Nephron progenitor cell (in vitro differentiated cells): Measurements from ENCODE around the gene ENC1.
A peak's percentile ranks its signal among the peaks of the same experiment; 100 is the strongest.

Experiments
- DNase-seq: peaks from one replicate; pipeline ENCODE4 v3.0.0; 2021
- H3K27ac Mint-ChIP-seq: 2 replicates; pipeline ENCODE4 v1.8.0; 2021; ENCODE audit warnings: mild to moderate bottlenecking, moderate library complexity, mixed read lengths
- H3K27me3 Mint-ChIP-seq: 2 replicates; pipeline ENCODE4 v1.8.0; 2021; ENCODE audit warnings: mild to moderate bottlenecking, low read depth, mixed read lengths; ENCODE audit not compliant: poor library complexity
- H3K36me3 Mint-ChIP-seq: 2 replicates; pipeline ENCODE4 v1.8.0; 2021; ENCODE audit warnings: low read depth, mixed read lengths
- H3K4me1 Mint-ChIP-seq: 2 replicates; pipeline ENCODE4 v1.8.0; 2021; ENCODE audit warnings: mixed read lengths
- H3K4me3 Mint-ChIP-seq: 2 replicates; pipeline ENCODE4 v1.8.0; 2021; ENCODE audit warnings: mild to moderate bottlenecking, moderate library complexity, mixed read lengths
- H3K9me3 Mint-ChIP-seq: 2 replicates; pipeline ENCODE4 v1.8.0; 2021; ENCODE audit warnings: mild to moderate bottlenecking, moderate library complexity, mixed read lengths
- TF ChIP-seq, protein P1 (sequence below): fragments of 200-600 bp; sonication (generic); IDR thresholded peaks from 2 replicates; pipeline ENCODE4 v1.5.0; 2021; ENCODE audit warnings: antibody characterized with exemption

Gene ENC1

DNA sequence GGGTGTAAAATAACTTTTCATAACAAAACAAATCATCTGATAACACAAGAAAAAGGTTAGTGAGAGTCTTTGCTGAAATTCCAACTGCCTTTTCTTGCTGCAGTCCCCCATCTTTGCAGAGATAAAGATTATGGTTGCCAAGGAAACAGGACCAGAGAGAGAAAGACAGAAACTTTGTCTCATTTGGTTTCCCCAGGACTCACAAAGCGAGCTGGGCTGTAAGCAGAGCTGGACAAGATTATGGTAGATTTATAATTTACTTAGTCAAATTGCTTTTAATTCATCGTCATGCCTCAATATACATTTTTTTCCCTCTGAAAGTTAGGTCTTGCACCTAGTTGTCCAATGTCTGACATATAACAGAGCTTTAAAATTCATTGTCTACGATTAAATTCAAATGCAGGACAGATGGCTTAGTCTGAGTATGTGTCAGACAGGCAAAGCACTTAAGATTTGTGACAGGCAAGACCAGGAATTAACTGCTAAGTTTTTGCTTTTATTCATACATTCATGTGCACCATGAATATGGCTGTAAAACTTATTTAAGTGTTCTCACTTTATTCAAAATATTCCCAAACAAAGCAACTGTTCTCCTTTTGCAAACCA lies 17.4 kb downstream of the ENC1 start:
- Mint-ChIP-seq H3K4me3 (no peak overlapping the region), H3K27ac (no peak overlapping the region), H3K4me1 (peaks cover 53% of the 10 kb centered on the region), H3K36me3 (peaks cover 28% of the 10 kb centered on the region), H3K27me3 (peaks cover 4% of the 10 kb centered on the region), H3K9me3 (peaks cover 7% of the 10 kb centered on the region)
- TF ChIP-seq, protein P1, sequence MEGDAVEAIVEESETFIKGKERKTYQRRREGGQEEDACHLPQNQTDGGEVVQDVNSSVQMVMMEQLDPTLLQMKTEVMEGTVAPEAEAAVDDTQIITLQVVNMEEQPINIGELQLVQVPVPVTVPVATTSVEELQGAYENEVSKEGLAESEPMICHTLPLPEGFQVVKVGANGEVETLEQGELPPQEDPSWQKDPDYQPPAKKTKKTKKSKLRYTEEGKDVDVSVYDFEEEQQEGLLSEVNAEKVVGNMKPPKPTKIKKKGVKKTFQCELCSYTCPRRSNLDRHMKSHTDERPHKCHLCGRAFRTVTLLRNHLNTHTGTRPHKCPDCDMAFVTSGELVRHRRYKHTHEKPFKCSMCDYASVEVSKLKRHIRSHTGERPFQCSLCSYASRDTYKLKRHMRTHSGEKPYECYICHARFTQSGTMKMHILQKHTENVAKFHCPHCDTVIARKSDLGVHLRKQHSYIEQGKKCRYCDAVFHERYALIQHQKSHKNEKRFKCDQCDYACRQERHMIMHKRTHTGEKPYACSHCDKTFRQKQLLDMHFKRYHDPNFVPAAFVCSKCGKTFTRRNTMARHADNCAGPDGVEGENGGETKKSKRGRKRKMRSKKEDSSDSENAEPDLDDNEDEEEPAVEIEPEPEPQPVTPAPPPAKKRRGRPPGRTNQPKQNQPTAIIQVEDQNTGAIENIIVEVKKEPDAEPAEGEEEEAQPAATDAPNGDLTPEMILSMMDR: no peak
- DNase-seq: no peak

DNA sequence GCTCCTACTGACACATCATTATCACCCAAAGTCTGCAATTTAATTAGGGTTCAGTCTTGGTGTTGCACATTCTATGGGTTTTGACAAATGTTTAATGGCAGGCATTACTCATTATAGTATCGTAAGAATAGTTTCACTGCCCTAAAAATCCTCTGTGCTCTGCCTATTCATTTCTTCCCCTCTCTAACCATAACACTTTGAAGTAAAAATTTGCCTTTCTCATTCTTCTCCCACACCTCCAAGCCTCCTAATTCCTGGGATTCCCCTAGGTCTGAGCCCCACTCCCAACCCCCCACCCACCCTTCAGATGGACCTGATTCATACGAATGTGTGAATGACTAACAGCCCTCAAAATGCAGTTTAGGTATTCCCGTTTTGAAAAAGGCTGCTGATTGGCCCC lies 18.4 kb downstream of the ENC1 start:
- no peak for DNase-seq
- H3K27ac Mint-ChIP-seq: no peak overlapping the region
- H3K4me1 Mint-ChIP-seq: peaks cover 55% of the 10 kb centered on the region
- H3K36me3 Mint-ChIP-seq: peaks cover 18% of the 10 kb centered on the region
- no peak overlapping the region for H3K4me3 Mint-ChIP-seq
- TF ChIP-seq, protein P1: no peak
- peaks cover 4% of the 10 kb centered on the region for H3K27me3 Mint-ChIP-seq
- peaks cover 7% of the 10 kb centered on the region for H3K9me3 Mint-ChIP-seq

DNA sequence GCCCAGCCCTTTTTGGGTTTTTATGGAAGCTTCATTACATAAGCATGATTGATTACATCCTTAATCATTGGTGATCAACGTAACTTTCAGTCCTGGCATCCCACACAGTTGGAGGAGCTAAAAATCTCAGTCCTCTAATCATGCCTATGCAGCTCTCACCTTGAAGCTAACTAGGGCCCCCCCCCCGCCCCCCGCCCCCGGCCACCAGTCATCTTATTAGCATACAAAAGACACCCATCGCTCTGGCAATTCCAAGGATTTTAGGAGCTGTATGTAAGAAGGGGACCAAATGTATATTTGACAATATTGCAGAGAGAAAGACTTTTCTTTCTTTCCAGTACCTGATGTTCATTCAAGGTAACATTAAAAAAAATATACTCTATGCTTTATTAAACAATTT lies 19.0 kb downstream of the ENC1 start:
- TF ChIP-seq, protein P1: no peak
- Mint-ChIP-seq H3K36me3 (peaks cover 11% of the 10 kb centered on the region), H3K4me1 (peaks cover 61% of the 10 kb centered on the region), H3K9me3 (peaks cover 7% of the 10 kb centered on the region), H3K27ac (no peak overlapping the region), H3K27me3 (peaks cover 4% of the 10 kb centered on the region), H3K4me3 (no peak overlapping the region)
- DNase-seq: no peak

DNA sequence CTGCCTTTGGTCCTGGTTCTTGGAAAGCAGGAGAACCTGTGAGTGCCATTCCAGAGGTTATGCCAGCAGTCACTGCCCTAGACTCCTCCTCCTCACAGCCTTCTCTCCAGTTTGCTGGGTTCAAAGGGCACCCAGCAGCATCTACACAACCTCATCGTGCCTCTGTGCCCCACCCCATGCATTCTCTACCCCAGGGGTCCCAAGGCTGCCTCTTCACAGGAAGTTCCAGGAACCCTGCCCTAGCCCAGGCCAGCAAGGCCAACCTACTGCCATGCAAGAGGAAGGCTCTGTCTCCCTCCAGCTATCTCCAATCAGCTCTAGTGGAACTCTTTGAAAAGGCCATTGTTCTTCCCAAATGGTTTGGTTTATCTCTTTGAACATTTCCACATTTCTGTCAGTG lies 21.2 kb downstream of the ENC1 start:
- H3K27me3 Mint-ChIP-seq: peaks cover 4% of the 10 kb centered on the region
- no peak overlapping the region for H3K4me3 Mint-ChIP-seq
- H3K36me3 Mint-ChIP-seq: peaks cover 5% of the 10 kb centered on the region
- H3K27ac Mint-ChIP-seq: no peak overlapping the region
- TF ChIP-seq, protein P1: no peak
- peaks cover 60% of the 10 kb centered on the region for H3K4me1 Mint-ChIP-seq
- no peak for DNase-seq
- peaks cover 7% of the 10 kb centered on the region for H3K9me3 Mint-ChIP-seq

DNA sequence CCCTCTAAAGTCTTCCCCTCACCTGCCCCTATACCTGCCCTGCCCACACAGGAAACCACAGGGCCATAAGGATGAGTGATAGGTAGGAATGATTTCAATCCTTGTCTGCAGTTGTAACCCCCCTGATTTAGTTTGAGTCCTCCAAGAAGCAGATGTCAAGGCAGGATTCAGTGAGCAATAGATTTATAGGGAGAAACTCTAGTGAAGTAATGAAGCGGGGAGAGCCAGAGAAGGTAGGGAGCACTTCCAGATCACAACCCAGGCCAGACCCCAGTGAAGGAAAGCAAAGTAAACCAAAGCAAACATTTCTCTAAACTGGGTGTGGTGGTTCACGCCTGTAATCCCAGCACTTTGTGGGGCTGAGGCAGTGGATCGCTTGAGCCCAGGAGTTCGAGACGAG lies 22.4 kb downstream of the ENC1 start:
- H3K27ac Mint-ChIP-seq: peak overlapping the region; percentile 33
- H3K4me3 Mint-ChIP-seq: no peak overlapping the region
- DNase-seq: no peak
- H3K9me3 Mint-ChIP-seq: peaks cover 7% of the 10 kb centered on the region
- peaks cover 54% of the 10 kb centered on the region for H3K4me1 Mint-ChIP-seq
- H3K36me3 Mint-ChIP-seq: peaks cover 5% of the 10 kb centered on the region
- peaks cover 4% of the 10 kb centered on the region for H3K27me3 Mint-ChIP-seq
- TF ChIP-seq, protein P1: no peak

DNA sequence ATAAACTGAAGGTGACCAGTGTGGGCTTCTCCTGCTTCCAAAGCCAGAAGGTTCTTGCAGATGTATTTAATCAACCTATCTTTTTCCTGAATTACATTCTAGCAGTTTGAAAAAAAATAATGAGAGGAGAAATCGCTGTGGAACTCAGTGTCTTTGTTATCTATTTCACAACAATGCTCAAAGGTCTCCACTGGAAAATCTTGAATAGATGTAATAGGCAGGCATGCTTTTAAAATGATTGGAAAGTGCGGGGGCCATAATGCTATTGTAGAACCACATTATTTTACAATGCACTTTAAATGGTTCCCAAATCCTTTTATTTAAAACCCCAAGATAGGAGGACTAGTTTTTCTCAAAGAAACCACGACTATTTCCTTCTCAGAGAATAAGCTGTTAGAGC lies 23.3 kb downstream of the ENC1 start:
- Mint-ChIP-seq H3K27ac (no peak overlapping the region), H3K9me3 (peaks cover 7% of the 10 kb centered on the region), H3K27me3 (no peaks in the 10 kb centered on the region), H3K36me3 (peaks cover 5% of the 10 kb centered on the region), H3K4me1 (peaks cover 46% of the 10 kb centered on the region), H3K4me3 (no peak overlapping the region)
- TF ChIP-seq, protein P1: no peak
- DNase-seq: no peak
